ENCODE measurements around the gene BMPER.
A peak's percentile ranks its signal among the peaks of the same experiment; 100 is the strongest.

Gene BMPER

DNA sequence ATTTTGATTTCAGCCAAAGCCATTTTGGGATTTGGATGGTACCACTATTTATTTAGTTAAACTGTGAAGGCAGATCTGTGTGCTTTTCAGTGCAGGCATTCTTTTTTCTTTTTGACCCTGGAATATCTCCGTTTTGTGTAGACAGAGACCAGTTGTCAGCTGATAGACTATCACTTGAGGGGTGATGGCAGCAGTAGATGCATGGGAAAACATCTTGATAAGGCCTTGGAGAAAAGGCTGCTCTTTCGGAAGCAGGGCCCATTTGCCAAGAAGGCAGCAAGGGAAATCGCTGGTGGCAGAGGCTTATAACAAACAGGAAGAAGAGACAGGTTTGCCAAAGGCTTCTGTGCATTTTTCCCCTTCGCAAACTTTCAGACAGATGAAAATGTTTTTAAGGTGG, 2.6 kb upstream of the BMPER start:
- H3K9me3 ChIP-seq (ENCODE audit: severe bottlenecking) = no peaks in the 10 kb centered on the region
- no peak overlapping the region for H3K4me3 ChIP-seq (ENCODE audit: low read depth, low read length)
- no peak overlapping the region for H3K27ac ChIP-seq
- TF ChIP-seq CTCF (IDR thresholded peaks at IDR 0.05; ENCODE audit: low read depth, low read length) = no peak
- H3K27me3 ChIP-seq (ENCODE audit: insufficient read depth, low read depth, severe bottlenecking) = peaks cover 18% of the 10 kb centered on the region
- no peak for DNase-seq
- H3K36me3 ChIP-seq = no peaks in the 10 kb centered on the region

DNA sequence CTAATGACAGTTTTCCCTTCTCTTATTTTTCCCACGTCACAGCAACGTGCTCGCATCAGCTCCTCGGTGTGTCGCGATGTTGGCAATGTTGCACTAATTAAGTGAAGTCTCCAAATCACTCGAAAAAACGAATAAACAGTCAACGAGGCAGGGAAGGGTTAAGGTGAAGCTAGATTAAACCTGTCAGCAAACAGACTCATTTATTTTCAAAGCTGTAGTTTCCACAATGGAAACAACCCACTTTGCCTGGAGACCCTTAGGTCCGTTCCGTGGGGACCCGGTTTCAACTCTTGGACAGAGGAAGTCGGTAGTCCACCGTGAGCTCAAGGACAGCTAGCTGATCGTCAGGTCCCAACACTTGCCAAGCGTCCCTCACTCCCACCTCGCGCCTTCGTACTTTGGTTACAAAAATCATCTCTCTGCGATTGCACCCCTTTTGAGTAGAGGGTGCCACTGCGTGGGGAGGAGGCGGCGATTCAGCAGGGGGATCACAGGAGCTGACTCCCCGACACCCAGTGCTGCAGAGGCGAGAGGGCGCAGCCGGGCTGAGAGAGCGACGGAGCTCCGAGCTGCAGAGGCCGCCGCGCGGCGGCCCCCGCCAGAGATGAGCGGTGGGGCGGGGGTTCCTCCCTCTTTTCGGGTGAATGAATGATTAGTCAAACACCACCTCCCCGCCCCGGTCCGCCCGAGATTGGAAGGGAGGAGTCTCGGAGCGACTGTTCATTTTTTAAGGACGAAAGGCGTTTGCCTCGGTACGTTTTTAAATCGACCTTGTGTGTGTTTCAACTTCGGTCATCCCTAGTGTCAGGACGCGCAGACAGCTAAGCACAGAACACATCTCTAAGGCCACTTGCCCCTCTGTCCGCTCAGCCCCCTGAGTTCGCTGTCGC, 1.3 kb upstream of the BMPER start:
- H3K27ac ChIP-seq = no peak overlapping the region
- H3K9me3 ChIP-seq (ENCODE audit: severe bottlenecking) = no peaks in the 10 kb centered on the region
- peaks cover 18% of the 10 kb centered on the region for H3K27me3 ChIP-seq (ENCODE audit: insufficient read depth, low read depth, severe bottlenecking)
- no peak for TF ChIP-seq CTCF (IDR thresholded peaks at IDR 0.05; ENCODE audit: low read depth, low read length)
- DNase-seq = peak; percentile 32
- H3K4me3 ChIP-seq (ENCODE audit: low read depth, low read length) = peak overlapping the region; percentile 82
- H3K36me3 ChIP-seq = no peaks in the 10 kb centered on the region

DNA sequence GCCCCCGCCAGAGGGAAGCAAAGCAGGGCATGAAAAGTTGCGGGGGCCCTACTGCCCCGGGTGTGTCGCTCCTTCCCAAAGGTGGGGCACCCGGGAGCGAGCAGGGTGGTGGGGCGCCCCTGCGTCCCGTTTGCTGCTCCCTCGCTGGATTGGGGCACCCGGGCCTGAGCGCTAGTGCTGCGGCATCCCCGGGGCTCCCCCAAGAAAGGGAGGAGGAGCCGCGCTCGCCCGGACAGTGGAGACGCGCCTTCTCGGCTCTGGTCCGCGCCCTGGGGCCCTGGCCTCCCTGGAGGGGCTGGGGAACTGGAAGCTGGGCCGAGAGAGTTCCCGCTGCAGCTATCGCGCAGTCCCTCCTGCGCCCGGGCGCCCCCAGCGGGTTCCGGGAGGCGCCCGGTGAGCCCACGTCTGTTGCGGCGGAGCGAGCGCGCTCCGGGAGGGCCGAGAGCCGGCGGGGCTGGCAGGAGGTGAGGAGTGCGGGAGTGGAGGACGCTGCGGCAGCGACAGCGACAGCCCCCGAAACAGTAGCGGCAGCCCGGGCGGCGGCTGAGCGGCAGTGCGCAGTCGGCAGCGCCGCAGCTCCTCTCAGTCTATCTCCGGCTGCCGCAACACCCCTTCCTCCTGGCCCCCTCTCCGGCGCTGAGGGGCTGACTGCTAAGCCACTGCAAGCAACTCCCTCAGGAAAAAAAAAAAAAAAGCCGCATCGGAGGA, 504 bp upstream of the BMPER start:
- Histone ChIP-seq H3K27me3 (ENCODE audit: insufficient read depth, low read depth, severe bottlenecking) (peaks cover 18% of the 10 kb centered on the region), H3K27ac (no peak overlapping the region), H3K9me3 (ENCODE audit: severe bottlenecking) (no peaks in the 10 kb centered on the region), H3K36me3 (no peaks in the 10 kb centered on the region), H3K4me3 (ENCODE audit: low read depth, low read length) (peak overlapping the region; percentile 82)
- peak; percentile 13; the same call in 1 of the 2 replicates for TF ChIP-seq CTCF (IDR thresholded peaks at IDR 0.05; ENCODE audit: low read depth, low read length)
- DNase-seq = peak; percentile 40

DNA sequence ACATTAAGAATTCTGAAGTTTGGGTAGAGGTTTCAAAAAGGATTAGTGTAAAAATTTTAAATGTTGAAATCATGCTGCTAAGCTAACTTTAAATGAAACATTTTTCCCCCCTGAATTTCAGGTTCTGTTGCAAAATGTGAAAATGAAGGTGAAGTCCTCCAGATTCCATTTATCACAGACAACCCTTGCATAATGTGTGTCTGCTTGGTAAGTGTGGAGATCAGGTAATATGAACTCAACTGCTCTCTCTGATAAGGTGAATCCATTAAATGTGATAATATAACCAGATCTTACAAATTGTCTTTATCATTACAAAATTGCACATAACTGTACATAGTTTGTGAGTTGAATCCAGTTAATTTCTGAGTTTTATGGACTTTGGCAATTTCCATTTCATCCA, 1.4 kb downstream of the BMPER start:
- TF ChIP-seq CTCF (IDR thresholded peaks at IDR 0.05; ENCODE audit: low read depth, low read length) = no peak
- Histone ChIP-seq H3K27ac (no peak overlapping the region), H3K9me3 (ENCODE audit: severe bottlenecking) (no peaks in the 10 kb centered on the region), H3K36me3 (no peaks in the 10 kb centered on the region), H3K4me3 (ENCODE audit: low read depth, low read length) (no peak overlapping the region), H3K27me3 (ENCODE audit: insufficient read depth, low read depth, severe bottlenecking) (peaks cover 18% of the 10 kb centered on the region)
- DNase-seq = no peak

GRCh38 chr7:33907625-33908024, 2.3 kb downstream of the BMPER start:
- Histone ChIP-seq H3K9me3 (ENCODE audit: severe bottlenecking) (no peaks in the 10 kb centered on the region), H3K36me3 (no peaks in the 10 kb centered on the region), H3K27ac (no peak overlapping the region), H3K4me3 (ENCODE audit: low read depth, low read length) (no peak overlapping the region), H3K27me3 (ENCODE audit: insufficient read depth, low read depth, severe bottlenecking) (peaks cover 18% of the 10 kb centered on the region)
- no peak for TF ChIP-seq CTCF (IDR thresholded peaks at IDR 0.05; ENCODE audit: low read depth, low read length)
- DNase-seq = no peak
